GM18867 (cell line): Measurements from ENCODE around the gene FAM90A26.
"Not testable (repeated sequence)": the region's sequence is repeated elsewhere in the genome, so short reads cannot be mapped to it uniquely, and the experiment has no call there.

Experiments
- ATAC-seq: cut with Tn5 transposase; IDR thresholded peaks from one replicate; pipeline ENCODE4 v1.9.1; 2021; ENCODE audit warnings: mild to moderate bottlenecking, moderate library complexity; ENCODE audit not compliant: unreplicated experiment

FAM90A26 gene, protein sequence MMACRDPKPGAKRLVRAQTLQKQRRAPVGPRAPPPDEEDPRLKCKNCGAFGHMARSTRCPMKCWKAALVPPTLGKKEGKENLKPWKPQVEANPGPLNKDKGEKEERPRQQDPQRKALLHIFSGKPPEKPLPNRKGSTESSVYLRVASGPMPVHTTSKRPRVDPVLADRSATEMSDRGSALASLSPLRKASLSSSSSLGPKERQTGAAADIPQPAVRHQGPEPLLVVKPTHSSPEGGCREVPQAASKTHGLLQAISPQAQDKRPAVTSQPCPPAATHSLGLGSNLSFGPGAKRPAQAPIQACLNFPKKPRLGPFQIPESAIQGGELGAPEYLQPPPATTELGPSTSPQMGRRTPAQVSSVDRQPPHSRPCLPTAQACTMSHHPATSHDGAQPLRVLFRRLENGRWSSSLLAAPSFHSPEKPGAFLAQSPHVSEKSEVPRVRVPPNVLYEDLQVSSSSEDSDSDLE

DNA sequence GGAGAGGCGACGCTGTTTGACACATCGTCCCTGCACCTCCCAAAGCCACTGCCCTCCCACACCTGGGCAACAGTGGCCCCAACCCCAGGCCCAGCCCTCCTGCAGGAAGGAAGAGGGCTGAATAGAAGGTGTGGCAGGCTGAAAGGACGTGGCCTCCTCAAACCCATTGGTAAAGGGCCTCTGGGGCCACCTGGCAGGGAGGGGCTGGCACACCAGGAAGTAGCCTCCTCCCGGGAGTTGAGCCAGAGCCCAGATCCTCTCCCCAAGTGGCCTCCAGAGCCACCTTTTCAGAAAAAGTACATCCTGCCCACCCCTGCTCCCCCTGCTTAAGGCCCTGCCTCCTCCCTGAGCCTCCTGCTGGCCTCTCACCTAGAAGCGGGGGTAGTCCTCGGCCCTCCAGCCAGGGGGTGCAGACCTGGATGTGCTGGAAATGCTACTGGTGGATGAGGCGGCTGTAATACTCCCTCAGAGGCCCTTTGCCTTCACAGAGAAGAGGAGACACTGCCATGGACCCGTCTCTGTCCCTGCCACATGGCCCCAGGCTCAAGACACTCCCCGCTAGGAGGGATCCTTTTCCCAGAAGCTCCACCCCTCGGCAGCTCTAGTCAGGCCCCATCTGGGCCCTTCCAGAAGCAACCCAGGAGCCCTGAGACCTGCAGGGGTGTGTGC is at the start of gene FAM90A26:
Gene FAM90A26, plus strand, starts transcription at position 619 of the 669 bp plus-strand sequence. CDS start 2,764 bp downstream, outside the sequence.
- ATAC-seq, result not testable (repeated sequence)

DNA sequence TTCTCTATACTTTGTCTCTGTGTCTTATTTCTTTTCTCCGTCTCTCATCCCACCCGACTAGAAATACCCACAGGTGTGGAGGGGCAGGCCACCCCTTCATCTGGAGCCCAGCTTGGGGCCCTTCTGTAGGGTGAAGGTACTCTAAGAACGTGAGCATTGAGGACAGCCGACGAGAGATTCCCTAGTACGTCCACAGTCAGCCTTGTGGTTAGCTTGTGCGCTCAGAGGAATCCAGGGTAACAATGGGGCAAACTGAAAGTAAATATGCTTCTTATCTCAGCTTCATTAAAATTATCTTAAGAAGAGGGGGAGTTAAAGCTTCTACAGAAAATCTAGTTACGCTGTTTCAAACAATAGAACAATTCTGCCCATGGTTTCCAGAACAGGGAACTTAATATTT is 47.5 kb upstream of the FAM90A26 start:
- not testable (repeated sequence) for ATAC-seq

DNA sequence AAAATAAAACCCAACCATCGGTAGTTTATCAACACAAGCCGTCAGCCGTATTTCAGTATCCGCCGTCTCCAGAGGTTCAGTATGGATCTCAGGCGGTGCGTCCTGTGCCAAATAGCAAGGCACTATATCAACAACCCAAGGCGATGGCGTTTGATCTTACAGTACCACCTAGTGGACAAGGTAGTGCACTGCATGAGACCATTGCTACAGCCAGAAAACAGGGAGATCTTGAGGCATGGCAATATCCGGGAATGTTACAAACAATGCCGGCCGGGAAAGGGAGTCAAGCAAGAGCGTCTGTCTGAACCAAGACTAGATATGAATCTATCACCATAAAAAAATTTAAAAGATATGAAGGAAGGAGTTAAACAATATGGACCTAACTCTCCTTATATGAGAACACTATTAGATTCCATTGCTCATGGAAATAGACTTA is 46.6 kb upstream of the FAM90A26 start:
- ATAC-seq, result not testable (repeated sequence)

DNA sequence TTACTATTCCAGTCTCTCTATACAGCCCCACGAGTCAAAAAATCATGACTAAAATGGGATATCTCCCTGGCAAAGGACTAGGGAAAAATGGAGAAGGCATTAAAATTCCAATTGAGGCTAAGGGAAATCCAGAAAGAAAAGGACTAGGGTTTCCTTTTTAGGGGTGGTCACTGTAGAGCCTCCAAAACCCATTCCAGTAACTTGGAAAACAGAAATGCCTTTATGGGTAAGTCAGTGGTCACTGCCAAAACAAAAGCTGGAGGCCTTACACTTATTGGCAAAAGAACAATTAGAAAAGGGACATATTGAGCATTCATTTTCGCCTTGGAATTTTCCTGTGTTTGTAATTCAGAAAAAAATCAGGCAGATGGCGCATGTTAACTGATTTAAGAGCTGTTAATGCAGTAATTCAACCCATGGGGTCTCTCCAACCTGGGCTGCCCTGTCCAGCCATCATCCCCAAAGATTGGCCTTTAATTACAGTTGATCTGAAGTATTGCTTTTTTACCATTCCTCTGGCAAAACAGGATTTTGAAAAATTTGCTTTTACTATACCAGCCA is 44.5 kb upstream of the FAM90A26 start:
- not testable (repeated sequence) for ATAC-seq

DNA sequence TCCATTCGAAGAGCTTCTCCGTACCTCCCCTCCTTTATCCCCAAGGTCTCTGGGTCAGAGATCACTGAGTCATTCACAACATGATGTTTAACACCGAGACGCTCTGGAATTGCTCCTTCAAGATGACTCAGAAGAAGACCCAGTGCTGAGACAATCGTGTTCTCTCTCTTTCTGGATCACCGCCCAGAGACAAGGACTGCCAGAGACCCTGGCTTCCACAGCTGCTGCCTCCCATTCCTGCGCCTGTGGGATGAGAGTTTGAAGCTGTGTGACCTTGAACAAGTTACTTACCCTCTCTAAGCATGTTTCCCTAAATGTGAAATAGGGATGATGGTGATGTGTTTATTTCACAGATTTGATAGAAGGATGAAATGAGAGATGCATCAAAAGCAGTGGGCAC is 38.8 kb upstream of the FAM90A26 start:
- ATAC-seq, result not testable (repeated sequence)

DNA sequence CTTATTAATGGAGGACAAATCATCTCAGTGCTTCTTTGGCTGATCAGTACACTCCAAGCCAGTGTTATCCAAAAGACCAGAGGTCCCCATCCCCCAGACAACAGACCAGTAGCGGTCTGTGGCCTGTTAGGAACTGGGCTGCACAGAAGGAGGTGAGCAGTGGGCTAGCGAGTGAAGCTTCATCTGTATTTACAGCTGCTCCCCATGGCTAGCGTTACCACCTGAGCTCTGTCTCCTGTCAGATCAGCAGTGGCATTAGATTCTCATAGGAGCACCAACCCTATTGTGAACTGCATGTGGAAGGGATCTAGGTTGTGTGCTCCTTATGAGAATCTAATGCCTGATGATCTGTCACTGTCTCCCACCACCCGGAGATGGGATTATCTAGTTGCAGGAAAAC is 37.4 kb upstream of the FAM90A26 start:
- ATAC-seq, result not testable (repeated sequence)

DNA sequence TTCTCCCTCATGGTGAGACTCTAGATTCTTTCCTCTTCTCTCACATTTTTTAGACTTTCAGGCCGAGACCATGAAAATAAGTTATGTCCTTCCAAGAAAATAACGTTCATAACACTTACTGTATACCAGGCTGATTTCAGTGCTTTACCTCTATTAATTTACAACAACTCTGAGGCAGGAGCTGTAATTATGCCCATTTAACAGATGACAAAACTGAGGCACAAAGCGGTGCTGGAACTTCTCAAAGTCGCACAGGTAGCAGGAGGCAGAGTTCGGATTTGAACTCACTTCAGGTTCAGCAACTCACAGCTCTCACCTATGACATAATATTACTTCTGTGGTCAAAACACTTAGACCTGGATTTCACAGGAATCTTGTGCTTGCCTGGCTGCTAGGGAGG is 36.2 kb upstream of the FAM90A26 start:
- not testable (repeated sequence) for ATAC-seq

DNA sequence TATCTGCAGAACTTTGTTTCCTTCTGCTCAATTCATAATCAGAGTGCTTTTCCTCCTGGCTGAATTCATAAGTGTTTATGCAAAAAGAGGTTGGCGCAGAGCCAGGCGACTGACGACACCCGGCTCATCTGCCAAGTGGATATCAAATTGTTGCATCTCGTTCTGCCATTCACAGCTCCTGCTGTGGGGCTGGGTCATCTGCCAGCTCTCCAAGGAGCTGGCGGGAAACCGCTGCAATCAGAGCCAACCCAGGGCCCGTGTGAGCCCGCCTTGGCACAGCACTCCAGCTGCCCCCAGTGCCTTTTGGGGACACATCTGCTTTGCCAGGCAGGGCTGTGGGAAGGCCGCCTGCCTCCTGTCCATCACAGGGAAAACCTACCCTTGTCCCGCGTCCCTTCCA is 35.7 kb upstream of the FAM90A26 start:
- ATAC-seq, result not testable (repeated sequence)

DNA sequence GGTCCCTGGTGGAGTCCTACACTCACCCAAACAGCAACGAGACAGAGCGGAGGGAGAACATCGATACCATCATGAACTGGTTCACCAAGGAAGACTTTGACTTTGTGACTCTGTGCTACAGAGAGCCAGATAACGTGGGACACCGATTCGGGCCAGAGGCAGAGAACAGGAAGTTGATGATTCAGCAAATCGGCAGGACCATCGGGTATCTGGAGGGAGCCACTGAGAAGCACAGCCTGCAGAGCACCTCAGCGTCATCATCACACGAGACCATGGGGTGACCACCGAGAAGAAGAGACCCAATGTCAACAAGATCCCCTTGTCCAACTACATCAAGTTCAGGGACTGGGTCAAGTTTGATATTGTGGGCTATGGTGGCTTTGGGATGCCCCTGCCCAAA is 29.2 kb upstream of the FAM90A26 start:
- ATAC-seq, result not testable (repeated sequence)

DNA sequence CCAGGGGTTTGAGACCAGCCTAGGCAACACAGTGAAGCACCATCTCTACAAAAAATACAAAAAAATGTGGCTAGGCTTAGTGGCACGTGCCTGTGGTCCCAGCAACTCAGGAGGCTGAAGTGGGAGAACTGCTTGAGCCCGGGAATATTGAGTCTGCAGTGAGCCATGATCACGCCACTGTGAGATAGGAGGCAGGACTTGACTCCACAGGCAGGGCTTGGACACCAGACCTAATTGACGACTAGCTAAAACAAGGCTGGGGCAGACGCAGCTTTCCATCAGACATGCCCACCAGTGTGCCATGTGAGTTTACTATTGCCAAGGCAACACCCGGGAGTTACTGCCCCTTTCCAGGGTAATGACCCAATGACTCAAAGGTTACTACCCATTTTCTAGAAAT is 27.4 kb upstream of the FAM90A26 start:
- ATAC-seq, result not testable (repeated sequence)

DNA sequence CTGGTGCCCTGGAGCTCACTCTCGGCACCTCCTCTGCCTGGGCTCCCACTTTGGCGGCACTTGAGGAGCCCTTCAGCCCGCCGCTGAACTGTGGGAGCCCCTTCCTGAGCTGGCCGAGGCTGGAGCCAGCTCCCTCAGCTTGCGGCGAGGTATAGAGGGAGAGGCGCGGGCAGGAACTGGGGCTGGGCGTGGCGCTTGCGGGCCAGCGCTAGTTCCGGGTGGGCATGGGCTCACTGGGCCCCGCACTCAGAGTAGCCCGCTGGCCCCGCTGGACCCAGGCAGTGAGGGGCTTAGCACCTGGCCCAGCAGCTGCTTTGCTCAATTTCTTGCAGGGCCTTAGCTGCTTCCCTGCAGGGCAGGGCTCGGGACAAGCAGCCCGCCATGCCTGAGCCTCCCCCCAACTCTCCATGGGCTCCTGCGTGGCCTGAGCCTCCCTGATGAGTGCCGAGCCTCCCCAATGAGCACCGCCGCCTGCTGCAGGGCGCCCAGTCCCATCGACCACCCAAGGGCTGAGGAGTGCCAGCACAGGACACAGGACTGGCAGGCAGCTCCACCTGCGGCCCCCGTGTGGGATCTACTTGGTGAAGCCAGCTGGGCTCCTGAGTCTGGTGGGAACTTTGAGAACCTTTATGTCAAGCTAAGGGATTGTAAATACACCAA is 26.7 kb upstream of the FAM90A26 start:
- no peak for ATAC-seq

DNA sequence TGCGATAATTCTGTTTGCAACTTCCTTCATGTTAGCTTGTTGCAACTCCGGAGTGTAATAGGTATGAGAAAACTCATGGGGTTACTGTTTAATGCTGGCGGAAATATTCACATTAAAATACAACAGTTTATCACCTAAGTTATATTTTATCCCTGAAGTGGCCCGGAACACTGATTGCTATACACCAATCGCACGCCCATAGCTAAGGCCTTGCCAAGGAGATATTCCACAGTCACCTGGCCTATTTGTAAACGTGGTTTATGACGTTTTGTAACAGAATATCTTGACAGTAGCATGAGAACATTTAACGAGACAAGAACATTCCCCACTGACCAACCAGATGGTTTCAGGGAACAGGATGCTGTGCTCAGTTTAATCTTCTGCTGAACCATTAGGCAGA is 23.2 kb upstream of the FAM90A26 start:
- no peak for ATAC-seq

DNA sequence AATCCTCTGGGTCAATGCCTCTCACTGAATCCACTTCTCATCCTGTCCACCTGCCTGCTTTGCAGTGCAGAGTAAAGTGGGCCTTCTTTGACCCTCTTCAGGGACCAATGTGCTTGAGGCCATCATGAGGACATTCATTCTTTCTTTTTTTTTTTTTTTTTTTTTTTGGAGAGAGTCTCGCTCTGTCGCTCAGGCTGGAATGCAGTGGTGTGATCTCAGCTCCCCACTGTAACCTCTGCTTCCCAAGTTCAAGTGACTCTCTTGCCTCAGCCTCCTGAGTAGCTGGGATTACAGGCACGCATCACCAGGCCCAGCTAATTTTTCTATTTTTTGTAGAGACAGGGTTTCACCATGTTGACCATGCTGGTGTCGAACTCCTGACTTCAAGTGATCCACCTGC is 22.8 kb upstream of the FAM90A26 start:
- not testable (repeated sequence) for ATAC-seq

DNA sequence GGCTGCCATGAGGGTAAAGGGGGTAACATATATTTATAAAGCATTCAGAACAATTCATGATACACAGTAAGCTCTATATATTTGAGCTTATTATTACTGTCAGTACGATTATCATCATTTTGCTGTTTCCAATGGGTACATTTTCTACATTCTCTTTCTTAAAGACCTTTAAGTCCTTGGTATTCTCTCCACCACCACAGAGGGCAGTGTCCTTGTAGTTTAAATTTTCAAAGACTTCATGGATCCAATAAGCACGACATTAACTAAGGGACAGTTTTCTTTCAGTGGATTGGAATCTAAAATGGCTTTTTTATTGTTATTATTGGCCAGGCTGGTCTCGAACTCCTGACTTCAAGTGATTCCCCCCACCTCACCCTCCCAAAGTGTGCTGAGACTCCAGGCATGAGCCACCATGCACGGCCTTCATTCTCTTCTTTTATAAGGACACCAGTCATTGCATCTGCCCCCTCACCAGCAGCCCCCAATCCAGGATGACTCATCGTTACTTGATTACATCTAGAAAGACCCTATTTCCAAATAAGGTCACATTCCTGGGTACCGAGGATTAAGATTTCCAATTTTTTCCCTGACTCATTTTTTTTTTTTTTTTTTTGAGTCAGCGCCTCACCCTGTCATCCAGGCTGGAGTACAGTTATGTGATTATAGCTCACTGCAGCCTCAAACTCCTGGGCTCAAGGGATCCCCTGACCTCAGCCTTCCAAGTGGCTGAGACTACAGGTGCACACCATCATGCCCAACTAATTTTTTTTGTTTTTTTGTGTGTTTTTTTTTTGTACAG is 21.4 kb upstream of the FAM90A26 start:
- ATAC-seq, result not testable (repeated sequence)

DNA sequence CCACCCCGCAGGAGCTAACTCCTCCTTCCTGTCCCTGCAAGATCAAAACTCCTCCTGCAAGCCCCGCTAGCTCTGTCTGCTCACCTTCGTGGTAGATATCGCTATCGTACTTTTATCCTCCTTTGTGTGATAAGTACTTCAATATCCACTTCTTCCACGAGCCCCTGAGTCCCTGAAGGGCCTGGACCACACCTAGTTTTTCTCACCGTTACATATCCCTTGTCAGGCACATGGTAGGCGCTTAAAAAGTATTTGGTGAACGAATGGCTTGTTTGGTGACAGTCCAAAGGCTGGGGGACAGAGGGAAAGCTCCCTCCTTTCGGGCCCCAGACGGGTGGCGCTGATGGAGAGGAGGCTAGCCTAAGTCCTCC is 18.4 kb upstream of the FAM90A26 start:
- not testable (repeated sequence) for ATAC-seq

DNA sequence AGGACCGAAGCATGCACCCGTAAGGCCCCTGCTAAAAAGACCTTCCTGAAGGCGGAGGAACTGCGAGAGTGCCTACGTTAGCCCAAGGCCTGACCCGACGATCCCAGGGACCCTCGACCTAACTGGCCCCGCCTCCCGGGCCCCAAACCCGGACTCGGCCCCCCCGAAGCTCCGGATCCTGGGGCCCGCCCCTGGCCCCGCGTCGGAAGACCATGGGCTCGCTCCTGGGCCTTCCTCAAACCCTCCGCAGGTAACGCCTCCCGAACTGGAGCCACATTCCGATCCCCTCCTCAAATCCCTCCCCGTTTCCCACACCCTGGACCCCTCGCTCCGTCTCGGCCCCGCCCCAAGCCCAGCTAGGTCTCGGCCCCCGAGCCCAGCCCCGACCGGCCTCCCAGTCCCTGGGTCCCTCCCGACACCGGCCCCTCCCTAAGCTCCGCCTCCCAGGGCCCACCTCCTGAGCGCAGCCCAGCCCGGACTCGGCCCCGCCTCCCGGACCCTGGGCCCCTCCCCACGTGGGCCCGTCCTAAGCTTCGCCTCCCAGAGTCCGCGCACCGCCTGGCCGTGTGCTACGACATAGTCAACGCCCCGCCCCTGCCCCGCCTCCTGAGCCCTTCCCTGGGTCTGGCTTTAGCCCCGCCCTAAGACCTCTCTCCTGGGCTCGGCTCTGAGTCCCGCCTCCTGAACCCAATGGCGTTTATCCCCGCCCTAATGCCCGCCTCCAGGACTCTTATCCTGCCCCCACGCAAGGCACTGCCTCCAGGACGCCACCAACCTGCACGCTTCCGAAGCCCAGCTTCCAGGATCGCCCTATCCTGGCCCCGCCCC is 17.8 kb upstream of the FAM90A26 start:
- peak; percentile 82 for ATAC-seq

DNA sequence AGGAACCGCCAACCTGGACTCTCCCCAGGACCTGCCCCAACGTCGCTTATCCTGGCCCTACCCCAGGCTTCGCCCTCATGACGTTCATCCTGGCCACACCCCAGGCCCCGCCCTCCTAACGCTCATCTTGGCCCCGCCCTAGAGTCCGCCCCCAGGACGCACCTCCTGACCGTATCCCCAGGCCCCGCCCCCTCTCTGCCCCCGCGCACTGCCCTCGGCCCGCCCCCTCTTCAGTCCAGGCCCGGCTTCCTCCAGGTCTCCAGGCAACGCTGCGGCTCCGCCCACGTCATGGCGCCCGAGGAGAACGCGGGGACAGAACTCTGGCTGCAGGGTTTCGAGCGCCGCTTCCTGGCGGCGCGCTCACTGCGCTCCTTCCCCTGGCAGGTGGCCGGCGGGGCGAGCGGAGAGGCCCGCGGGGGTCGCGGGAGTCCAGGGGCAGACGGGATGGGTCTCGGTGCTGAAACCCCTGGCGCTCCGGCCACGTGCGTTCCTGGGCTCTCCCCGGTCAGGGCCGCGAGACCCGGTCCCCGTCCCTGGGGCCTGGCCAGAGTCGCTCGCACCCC is 17.1 kb upstream of the FAM90A26 start:
- ATAC-seq, result peak; percentile 99

DNA sequence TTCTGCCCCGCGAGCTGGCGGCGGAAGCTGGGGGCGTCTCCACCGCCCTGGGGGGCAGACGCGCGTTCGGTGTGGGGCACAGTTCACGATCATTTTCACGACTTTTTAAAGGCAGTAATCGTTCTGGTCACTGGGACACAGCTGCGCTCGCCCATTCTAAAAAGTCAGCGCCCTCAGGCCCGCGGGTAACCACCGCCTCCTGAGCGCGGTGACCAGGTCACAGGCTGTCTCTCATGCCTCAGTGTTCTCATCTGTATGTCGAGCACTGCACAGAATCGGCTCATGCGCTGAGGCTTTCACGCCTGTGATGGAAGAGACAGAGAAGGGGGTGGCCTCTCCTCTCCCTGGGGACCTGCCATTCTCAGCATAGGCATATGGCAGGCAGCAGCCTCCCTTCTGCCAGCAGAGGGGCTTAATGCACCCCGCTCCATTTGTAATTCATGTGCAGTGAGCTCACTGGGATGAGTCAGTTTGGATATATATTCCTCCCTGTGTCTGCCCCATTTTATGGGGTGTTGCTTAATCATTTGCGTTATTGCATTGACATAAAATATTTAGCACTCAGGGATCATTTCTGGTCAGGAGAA is 16.5 kb upstream of the FAM90A26 start:
- ATAC-seq, result not testable (repeated sequence)
